NOMO-1 (cell line): ENCODE data around the gene ANKRD61.
"Not testable (repeated sequence)": the region's sequence is repeated elsewhere in the genome, so short reads cannot be mapped to it uniquely, and the experiment has no call there.

Experiments
- DNase-seq, 2 experiments: peaks; one replicate each; lab custom pipeline; 2025; ENCODE audit not compliant: unreplicated experiment in 2 of 2; lab: John Stamatoyannopoulos, UW

The ANKRD61 gene

GRCh38 chr7:6028563-6028962 is 2.6 kb upstream of the ANKRD61 start:
- DNase-seq = no peak

GRCh38 chr7:6031567-6031966 is 391 bp downstream of the ANKRD61 start:
- DNase-seq = no peak

- DNase-seq = no peak
These were observed 991 bp downstream of the ANKRD61 start for GRCh38 chr7:6032167-6032566.

GRCh38 chr7:6032641-6033040 is 1.5 kb downstream of the ANKRD61 start:
- no peak for DNase-seq

- DNase-seq = no peak
These were observed 4.0 kb downstream of the ANKRD61 start for GRCh38 chr7:6035165-6035564.

GRCh38 chr7:6035686-6036085 is 4.5 kb downstream of the ANKRD61 start:
- no peak for DNase-seq

- no peak for DNase-seq
These were observed 18.6 kb downstream of the ANKRD61 start for GRCh38 chr7:6049780-6050179.

- DNase-seq = not testable (repeated sequence)
These were observed 20.0 kb downstream of the ANKRD61 start for GRCh38 chr7:6051185-6051584.

GRCh38 chr7:6056616-6057015 is 25.4 kb downstream of the ANKRD61 start:
- DNase-seq = no peak

- no peak for DNase-seq
These were observed 26.3 kb downstream of the ANKRD61 start for GRCh38 chr7:6057316-6058129.

- DNase-seq = not testable (repeated sequence)
These were observed 28.8 kb downstream of the ANKRD61 start for GRCh38 chr7:6059941-6060340.

- DNase-seq = peak; percentile 19 to 50
These were observed 40.2 kb downstream of the ANKRD61 start for GRCh38 chr7:6071406-6071805.

GRCh38 chr7:6074612-6075380 is 43.6 kb downstream of the ANKRD61 start:
- DNase-seq = no peak

GRCh38 chr7:6078548-6078947 is 47.4 kb downstream of the ANKRD61 start:
- no peak for DNase-seq

- not testable (repeated sequence) for DNase-seq
These were observed 51.9 kb downstream of the ANKRD61 start for GRCh38 chr7:6083047-6083446.
